ENCODE measurements around the gene THEM4.

Gene THEM4

GRCh38 chr1:151944126-151944856 is 35.0 kb upstream of the THEM4 start:
- Histone ChIP-seq H3K4me3 (ENCODE audit: low read length) (no peak overlapping the region), H3K9ac (ENCODE audit: low read depth, low read length) (peak overlapping the region; percentile 8), H3K9me3 (replicated peaks; ENCODE audit: low read length) (no peaks in the 10 kb centered on the region), H3K4me1 (ENCODE audit: control insufficient read depth, insufficient read depth, low read length) (peaks cover 48% of the 10 kb centered on the region), H3K36me3 (ENCODE audit: insufficient read depth, low read length) (no peaks in the 10 kb centered on the region), H3K27me3 (ENCODE audit: control insufficient read depth, insufficient read depth, low read length) (no peaks in the 10 kb centered on the region), H3K4me2 (ENCODE audit: low read length) (no peak overlapping the region)

DNA sequence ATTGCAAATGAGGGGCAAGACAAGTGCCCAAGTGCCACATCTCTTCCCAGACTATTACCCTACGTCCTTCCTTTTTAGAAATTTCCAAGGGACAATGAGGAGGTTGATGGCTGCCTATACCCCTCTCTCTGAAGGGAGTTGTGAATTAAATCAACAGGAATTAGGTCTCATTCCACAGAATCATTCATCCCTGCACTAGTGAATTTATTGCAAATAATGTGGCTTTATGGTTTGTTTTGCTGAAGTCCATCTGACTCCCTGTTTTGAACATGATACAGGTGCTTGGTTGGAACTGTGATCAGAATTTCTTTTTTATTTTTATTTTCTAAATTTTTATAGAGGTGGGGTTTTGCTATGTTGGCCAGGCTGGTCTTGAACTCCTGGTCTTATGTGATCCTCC is 34.3 kb upstream of the THEM4 start:
- Histone ChIP-seq H3K27me3 (ENCODE audit: control insufficient read depth, insufficient read depth, low read length) (no peaks in the 10 kb centered on the region), H3K4me2 (ENCODE audit: low read length) (no peak overlapping the region), H3K9ac (ENCODE audit: low read depth, low read length) (no peak overlapping the region), H3K9me3 (replicated peaks; ENCODE audit: low read length) (no peaks in the 10 kb centered on the region), H3K4me1 (ENCODE audit: control insufficient read depth, insufficient read depth, low read length) (peaks cover 48% of the 10 kb centered on the region), H3K36me3 (ENCODE audit: insufficient read depth, low read length) (no peaks in the 10 kb centered on the region), H3K4me3 (ENCODE audit: low read length) (no peak overlapping the region)

DNA sequence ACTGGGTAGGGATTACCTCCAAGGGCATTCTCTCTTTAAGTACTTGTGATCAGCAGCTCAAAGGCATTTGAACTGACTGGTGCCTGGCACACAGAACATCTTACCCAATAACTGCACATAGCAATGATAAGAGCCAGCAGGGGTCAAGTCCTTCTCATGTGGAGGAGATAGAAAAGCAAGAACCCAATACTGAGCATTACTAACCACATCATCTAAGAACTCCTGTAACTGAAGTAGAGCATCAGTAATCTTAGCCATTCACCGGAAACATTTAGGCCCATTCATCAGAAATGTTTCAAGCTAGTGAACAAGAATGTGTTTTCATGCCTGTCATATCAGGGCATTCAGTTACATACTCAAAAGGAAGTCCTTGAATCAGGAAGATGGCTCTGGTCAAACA is 33.6 kb upstream of the THEM4 start:
- Histone ChIP-seq H3K36me3 (ENCODE audit: insufficient read depth, low read length) (no peaks in the 10 kb centered on the region), H3K4me1 (ENCODE audit: control insufficient read depth, insufficient read depth, low read length) (peaks cover 48% of the 10 kb centered on the region), H3K4me2 (ENCODE audit: low read length) (no peak overlapping the region), H3K27me3 (ENCODE audit: control insufficient read depth, insufficient read depth, low read length) (no peaks in the 10 kb centered on the region), H3K9ac (ENCODE audit: low read depth, low read length) (no peak overlapping the region), H3K4me3 (ENCODE audit: low read length) (no peak overlapping the region), H3K9me3 (replicated peaks; ENCODE audit: low read length) (no peaks in the 10 kb centered on the region)

GRCh38 chr1:151940541-151940940 is 31.2 kb upstream of the THEM4 start:
- Histone ChIP-seq H3K9ac (ENCODE audit: low read depth, low read length) (peak overlapping the region; percentile 54), H3K4me3 (ENCODE audit: low read length) (no peak overlapping the region), H3K9me3 (replicated peaks; ENCODE audit: low read length) (no peaks in the 10 kb centered on the region), H3K4me2 (ENCODE audit: low read length) (no peak overlapping the region), H3K27me3 (ENCODE audit: control insufficient read depth, insufficient read depth, low read length) (no peaks in the 10 kb centered on the region), H3K36me3 (ENCODE audit: insufficient read depth, low read length) (no peaks in the 10 kb centered on the region), H3K4me1 (ENCODE audit: control insufficient read depth, insufficient read depth, low read length) (peaks cover 30% of the 10 kb centered on the region)

- Histone ChIP-seq H3K4me1 (ENCODE audit: control insufficient read depth, insufficient read depth, low read length) (peaks cover 23% of the 10 kb centered on the region), H3K4me3 (ENCODE audit: low read length) (no peak overlapping the region), H3K4me2 (ENCODE audit: low read length) (no peak overlapping the region), H3K9me3 (replicated peaks; ENCODE audit: low read length) (no peaks in the 10 kb centered on the region), H3K9ac (ENCODE audit: low read depth, low read length) (no peak overlapping the region), H3K36me3 (ENCODE audit: insufficient read depth, low read length) (no peaks in the 10 kb centered on the region), H3K27me3 (ENCODE audit: control insufficient read depth, insufficient read depth, low read length) (no peaks in the 10 kb centered on the region)
Observed at GRCh38 chr1:151939779-151940178, 30.5 kb upstream of the THEM4 start.

DNA sequence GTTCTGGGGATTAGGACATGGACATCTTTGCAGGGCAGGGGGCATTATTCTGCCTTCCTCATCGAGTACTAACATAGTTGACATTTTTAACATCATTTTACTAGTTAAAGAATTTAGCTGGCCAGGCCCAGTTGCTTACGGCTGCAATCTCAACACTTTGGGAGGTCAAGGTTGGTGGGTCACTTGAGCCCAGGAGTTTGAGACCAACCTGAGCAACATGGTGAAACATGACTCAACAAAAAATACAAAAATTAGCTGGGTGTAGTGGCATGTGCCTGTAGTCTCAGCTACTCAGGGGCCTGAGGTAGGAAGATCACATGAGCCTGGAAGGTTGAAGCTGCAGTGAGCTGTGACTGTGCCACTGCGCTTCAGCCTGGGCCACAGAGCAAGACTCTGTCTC is 29.8 kb upstream of the THEM4 start:
- no peaks in the 10 kb centered on the region for H3K27me3 ChIP-seq (ENCODE audit: control insufficient read depth, insufficient read depth, low read length)
- H3K9me3 ChIP-seq (replicated peaks; ENCODE audit: low read length): no peaks in the 10 kb centered on the region
- H3K36me3 ChIP-seq (ENCODE audit: insufficient read depth, low read length): no peaks in the 10 kb centered on the region
- no peak overlapping the region for H3K9ac ChIP-seq (ENCODE audit: low read depth, low read length)
- no peak overlapping the region for H3K4me2 ChIP-seq (ENCODE audit: low read length)
- H3K4me1 ChIP-seq (ENCODE audit: control insufficient read depth, insufficient read depth, low read length): peaks cover 16% of the 10 kb centered on the region
- no peak overlapping the region for H3K4me3 ChIP-seq (ENCODE audit: low read length)

- Histone ChIP-seq H3K27me3 (ENCODE audit: control insufficient read depth, insufficient read depth, low read length) (peaks cover 2% of the 10 kb centered on the region), H3K36me3 (ENCODE audit: insufficient read depth, low read length) (no peaks in the 10 kb centered on the region), H3K9me3 (replicated peaks; ENCODE audit: low read length) (no peaks in the 10 kb centered on the region), H3K4me1 (ENCODE audit: control insufficient read depth, insufficient read depth, low read length) (peaks cover 10% of the 10 kb centered on the region), H3K4me2 (ENCODE audit: low read length) (no peak overlapping the region), H3K4me3 (ENCODE audit: low read length) (no peak overlapping the region), H3K9ac (ENCODE audit: low read depth, low read length) (no peak overlapping the region)
Observed at GRCh38 chr1:151936653-151937052, 27.3 kb upstream of the THEM4 start.

DNA sequence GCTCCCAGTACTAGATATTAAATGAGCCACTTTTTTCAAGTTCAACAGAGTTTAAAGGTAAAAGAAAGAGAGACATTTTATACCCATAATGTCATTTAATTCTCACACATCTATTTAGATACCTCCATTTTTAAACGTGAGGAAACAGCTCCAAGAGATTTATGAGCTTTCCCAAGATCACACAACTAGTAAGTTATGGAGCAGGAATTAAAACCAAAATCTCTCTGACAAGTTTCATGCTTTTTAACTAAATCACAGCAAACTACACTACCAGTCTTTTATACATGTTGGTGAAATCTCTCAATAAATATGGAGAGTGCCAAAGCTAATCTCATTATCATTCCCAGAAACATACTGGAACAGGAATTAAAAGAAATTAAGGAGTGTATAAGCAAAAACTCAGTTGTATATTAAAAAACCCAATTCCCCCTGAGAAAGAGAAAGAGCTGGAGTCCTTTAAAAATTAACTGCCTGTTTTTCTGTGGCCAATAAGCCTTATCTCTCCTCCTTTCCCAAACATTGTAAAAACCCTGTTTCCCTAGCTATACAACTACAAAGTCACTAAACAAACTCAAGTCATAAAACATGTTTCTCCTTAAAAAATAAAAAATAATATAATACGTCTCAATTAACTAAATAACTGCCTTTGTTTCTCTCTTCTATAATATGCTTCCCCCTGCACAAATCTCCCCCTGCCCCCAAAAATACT is 26.7 kb upstream of the THEM4 start:
- Histone ChIP-seq H3K4me3 (ENCODE audit: low read length) (no peak overlapping the region), H3K27me3 (ENCODE audit: control insufficient read depth, insufficient read depth, low read length) (peaks cover 4% of the 10 kb centered on the region), H3K9ac (ENCODE audit: low read depth, low read length) (no peak overlapping the region), H3K36me3 (ENCODE audit: insufficient read depth, low read length) (no peaks in the 10 kb centered on the region), H3K4me2 (ENCODE audit: low read length) (no peak overlapping the region), H3K4me1 (ENCODE audit: control insufficient read depth, insufficient read depth, low read length) (peaks cover 6% of the 10 kb centered on the region), H3K9me3 (replicated peaks; ENCODE audit: low read length) (no peaks in the 10 kb centered on the region)

GRCh38 chr1:151935154-151935553 is 25.8 kb upstream of the THEM4 start:
- H3K9ac ChIP-seq (ENCODE audit: low read depth, low read length): no peak overlapping the region
- no peak overlapping the region for H3K4me3 ChIP-seq (ENCODE audit: low read length)
- no peaks in the 10 kb centered on the region for H3K4me1 ChIP-seq (ENCODE audit: control insufficient read depth, insufficient read depth, low read length)
- H3K36me3 ChIP-seq (ENCODE audit: insufficient read depth, low read length): no peaks in the 10 kb centered on the region
- no peak overlapping the region for H3K4me2 ChIP-seq (ENCODE audit: low read length)
- H3K27me3 ChIP-seq (ENCODE audit: control insufficient read depth, insufficient read depth, low read length): peaks cover 9% of the 10 kb centered on the region
- no peaks in the 10 kb centered on the region for H3K9me3 ChIP-seq (replicated peaks; ENCODE audit: low read length)

DNA sequence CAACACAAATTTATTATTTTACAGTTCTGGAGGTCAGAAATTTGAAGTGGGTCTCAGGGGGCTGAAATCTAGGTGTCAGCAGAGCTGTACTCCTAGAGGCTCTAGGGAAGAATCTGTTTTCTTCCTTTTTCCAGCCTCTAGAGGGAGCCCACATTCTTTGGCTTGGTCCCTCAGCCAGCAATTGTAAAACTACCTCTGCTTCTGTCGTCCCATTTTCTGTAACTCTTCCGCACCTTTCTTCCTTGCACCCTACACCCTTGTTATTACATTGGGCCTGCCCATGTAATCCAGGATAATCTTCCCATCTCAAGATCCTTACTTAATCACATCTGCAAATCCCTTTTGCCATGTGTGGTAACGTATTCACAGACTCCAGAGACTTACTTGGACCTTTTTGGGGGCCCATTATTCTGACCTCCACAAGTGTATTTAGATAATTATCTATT is 24.8 kb upstream of the THEM4 start:
- no peak overlapping the region for H3K9ac ChIP-seq (ENCODE audit: low read depth, low read length)
- no peak overlapping the region for H3K4me3 ChIP-seq (ENCODE audit: low read length)
- peaks cover 13% of the 10 kb centered on the region for H3K27me3 ChIP-seq (ENCODE audit: control insufficient read depth, insufficient read depth, low read length)
- no peaks in the 10 kb centered on the region for H3K36me3 ChIP-seq (ENCODE audit: insufficient read depth, low read length)
- H3K4me2 ChIP-seq (ENCODE audit: low read length): peak overlapping the region; percentile 18
- no peaks in the 10 kb centered on the region for H3K9me3 ChIP-seq (replicated peaks; ENCODE audit: low read length)
- no peaks in the 10 kb centered on the region for H3K4me1 ChIP-seq (ENCODE audit: control insufficient read depth, insufficient read depth, low read length)

GRCh38 chr1:151924691-151925587 is 15.6 kb upstream of the THEM4 start:
- Histone ChIP-seq H3K36me3 (ENCODE audit: insufficient read depth, low read length) (no peaks in the 10 kb centered on the region), H3K9ac (ENCODE audit: low read depth, low read length) (no peak overlapping the region), H3K27me3 (ENCODE audit: control insufficient read depth, insufficient read depth, low read length) (peaks cover 33% of the 10 kb centered on the region), H3K4me2 (ENCODE audit: low read length) (no peak overlapping the region), H3K4me3 (ENCODE audit: low read length) (no peak overlapping the region), H3K4me1 (ENCODE audit: control insufficient read depth, insufficient read depth, low read length) (no peaks in the 10 kb centered on the region), H3K9me3 (replicated peaks; ENCODE audit: low read length) (no peaks in the 10 kb centered on the region)
